HL-60 (cell line): ENCODE measurements around the gene AEBP2.
"Not testable (repeated sequence)": the region's sequence is repeated elsewhere in the genome, so short reads cannot be mapped to it uniquely, and the experiment has no call there.

Experiments
- DNase-seq, 2 experiments: peaks; one replicate each; pipeline ENCODE4 v3.0.0-alpha.2; 2010 to 2020; ENCODE audit warnings: low read depth in 1 of 2, low spot score in 1 of 2
- H3K27ac ChIP-seq: fragments of 250-450 bp; sonication (Bioruptor Pico); replicated peaks from 2 replicates; pipeline ENCODE4 v1.5.1; 2020; ENCODE audit warnings: mild to moderate bottlenecking, moderate library complexity
- H3K27me3 ChIP-seq: fragments of 250-450 bp; sonication (Bioruptor Pico); 2 replicates; pipeline ENCODE4 v1.5.1; 2021; ENCODE audit warnings: mild to moderate bottlenecking, moderate library complexity; ENCODE audit not compliant: insufficient read depth, poor library complexity, severe bottlenecking
- H3K4me3 ChIP-seq: replicated peaks from 2 replicates; pipeline ENCODE4 v1.5.1; 2011; ENCODE audit warnings: mild to moderate bottlenecking, control low read depth, low read length; ENCODE audit not compliant: insufficient read depth
- GABPA ChIP-seq: IDR thresholded peaks from 2 replicates; pipeline ENCODE4 v1.6.1; 2012; ENCODE audit warnings: low read depth
- POLR2AphosphoS5 ChIP-seq: IDR thresholded peaks from 2 replicates; pipeline ENCODE4 v1.6.1; 2012; ENCODE audit warnings: low read depth
- REST ChIP-seq: IDR thresholded peaks from 2 replicates; pipeline ENCODE4 v1.6.1; 2012; ENCODE audit warnings: low read depth; ENCODE audit not compliant: insufficient replicate concordance
- SPI1 ChIP-seq: IDR thresholded peaks from 2 replicates; pipeline ENCODE4 v1.6.1; 2012; ENCODE audit warnings: low read depth, mild to moderate bottlenecking, borderline replicate concordance
- TF ChIP-seq, protein P1 (sequence below): IDR thresholded peaks from one replicate; pipeline ENCODE4 v1.5.1; 2011; ENCODE audit warnings: low read length, control low read depth, inconsistent platforms; ENCODE audit not compliant: insufficient read depth

Gene AEBP2

DNA sequence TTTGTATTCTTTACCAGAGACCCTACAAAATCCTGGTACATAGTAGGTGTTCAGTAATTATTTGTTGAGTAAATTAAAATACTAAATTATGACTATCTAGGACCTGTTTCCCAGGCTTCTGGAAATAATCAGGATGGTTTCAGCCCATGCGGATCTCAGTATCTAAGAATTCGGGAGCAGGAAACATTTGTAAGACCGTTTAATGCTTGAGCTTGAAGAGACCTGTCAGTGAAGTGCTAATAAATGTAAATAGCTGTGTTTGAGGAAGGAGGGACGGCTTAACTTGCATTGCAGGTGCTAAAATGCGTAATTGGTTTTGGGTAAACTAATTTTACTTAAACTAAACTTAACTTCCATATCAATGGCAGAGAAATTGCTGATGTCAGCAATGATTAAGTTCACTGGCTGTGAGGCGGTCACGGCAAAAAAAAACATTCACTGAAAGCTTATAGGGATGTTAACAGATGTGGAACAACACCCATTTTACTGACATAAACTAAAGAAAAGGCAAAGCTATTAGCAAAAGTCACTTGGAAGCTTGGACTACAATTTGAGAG lies 28.6 kb upstream of the AEBP2 start:
- Histone ChIP-seq H3K27me3 (no peaks in the 10 kb centered on the region), H3K27ac (no peak overlapping the region), H3K4me3 (no peak overlapping the region)
- no peak for DNase-seq
- no peak for TF ChIP-seq SPI1
- no peak for TF ChIP-seq POLR2AphosphoS5
- no peak for TF ChIP-seq GABPA
- TF ChIP-seq REST, result no peak
- TF ChIP-seq, protein P1, sequence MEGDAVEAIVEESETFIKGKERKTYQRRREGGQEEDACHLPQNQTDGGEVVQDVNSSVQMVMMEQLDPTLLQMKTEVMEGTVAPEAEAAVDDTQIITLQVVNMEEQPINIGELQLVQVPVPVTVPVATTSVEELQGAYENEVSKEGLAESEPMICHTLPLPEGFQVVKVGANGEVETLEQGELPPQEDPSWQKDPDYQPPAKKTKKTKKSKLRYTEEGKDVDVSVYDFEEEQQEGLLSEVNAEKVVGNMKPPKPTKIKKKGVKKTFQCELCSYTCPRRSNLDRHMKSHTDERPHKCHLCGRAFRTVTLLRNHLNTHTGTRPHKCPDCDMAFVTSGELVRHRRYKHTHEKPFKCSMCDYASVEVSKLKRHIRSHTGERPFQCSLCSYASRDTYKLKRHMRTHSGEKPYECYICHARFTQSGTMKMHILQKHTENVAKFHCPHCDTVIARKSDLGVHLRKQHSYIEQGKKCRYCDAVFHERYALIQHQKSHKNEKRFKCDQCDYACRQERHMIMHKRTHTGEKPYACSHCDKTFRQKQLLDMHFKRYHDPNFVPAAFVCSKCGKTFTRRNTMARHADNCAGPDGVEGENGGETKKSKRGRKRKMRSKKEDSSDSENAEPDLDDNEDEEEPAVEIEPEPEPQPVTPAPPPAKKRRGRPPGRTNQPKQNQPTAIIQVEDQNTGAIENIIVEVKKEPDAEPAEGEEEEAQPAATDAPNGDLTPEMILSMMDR, result no peak

DNA sequence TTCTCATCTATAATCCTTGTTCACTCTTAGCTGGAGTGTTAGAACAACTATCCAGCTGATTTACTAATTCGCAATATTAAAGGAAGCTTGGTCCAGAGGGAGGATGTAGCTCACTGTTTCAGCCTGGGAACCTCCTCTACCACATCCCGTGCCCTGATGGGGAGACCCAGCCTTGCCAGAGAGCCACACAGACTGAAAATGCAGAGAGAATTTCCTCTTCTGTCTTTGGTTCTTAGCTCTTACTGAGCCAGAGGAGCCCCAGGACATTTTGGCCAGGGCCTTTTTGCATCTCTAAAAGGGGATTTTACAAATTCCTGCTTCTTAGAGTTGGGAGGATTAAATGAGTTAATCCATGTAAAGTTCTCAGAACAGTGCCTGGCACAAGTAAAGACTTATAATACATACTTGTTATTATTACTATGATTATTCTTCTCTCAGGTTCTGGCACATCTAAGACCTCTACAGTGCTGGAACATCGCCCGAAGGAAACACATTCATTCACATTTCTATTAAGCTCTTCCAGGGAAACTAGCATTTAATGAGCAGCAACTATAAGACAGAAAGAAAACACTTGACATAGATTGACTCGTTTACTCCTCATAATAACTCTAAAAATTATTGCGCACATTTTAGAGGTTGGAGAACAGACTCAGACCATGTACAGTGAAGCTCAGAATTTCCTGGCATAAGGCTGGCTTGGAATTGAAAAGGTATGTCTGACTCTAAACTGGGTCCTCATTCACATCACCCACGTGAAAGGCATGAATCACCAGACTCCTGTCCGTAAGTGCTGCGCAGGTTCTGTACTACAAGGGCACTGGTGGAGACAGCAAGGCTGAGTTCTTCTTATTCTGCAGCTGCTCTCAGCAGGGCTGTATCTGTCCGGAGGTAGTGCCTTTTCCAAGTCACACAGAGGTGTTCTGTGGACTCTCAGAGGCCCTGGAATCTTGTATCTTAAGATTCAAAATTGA lies 27.8 kb upstream of the AEBP2 start:
- no peak for DNase-seq
- no peaks in the 10 kb centered on the region for H3K27me3 ChIP-seq
- H3K27ac ChIP-seq, result no peak overlapping the region
- no peak for TF ChIP-seq POLR2AphosphoS5
- no peak overlapping the region for H3K4me3 ChIP-seq

DNA sequence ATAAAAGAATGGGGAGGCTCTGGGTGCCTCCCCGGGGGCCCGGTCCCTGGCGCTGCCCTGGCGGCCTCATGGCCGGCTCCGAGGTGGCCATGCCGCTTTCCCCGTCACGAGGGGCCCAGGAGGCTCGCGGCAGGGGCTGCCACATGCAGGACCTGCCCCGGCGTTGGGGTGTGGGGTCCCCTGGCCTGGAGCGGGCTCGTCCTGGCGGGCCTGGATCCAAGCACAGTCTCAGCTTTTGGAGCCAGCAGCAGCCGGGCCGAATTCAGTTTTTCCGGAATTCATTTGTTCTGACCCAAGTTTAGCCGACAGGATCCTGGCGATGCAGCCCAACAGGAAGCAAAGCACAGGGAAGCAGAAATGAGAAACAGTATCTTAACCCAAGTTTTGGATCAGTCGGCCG lies 26.4 kb upstream of the AEBP2 start:
- no peak overlapping the region for H3K4me3 ChIP-seq
- no peaks in the 10 kb centered on the region for H3K27me3 ChIP-seq
- DNase-seq, result no peak
- TF ChIP-seq SPI1 (no peak), GABPA (no peak), REST (no peak), POLR2AphosphoS5 (no peak)
- TF ChIP-seq, protein P1, result no peak
- no peak overlapping the region for H3K27ac ChIP-seq

DNA sequence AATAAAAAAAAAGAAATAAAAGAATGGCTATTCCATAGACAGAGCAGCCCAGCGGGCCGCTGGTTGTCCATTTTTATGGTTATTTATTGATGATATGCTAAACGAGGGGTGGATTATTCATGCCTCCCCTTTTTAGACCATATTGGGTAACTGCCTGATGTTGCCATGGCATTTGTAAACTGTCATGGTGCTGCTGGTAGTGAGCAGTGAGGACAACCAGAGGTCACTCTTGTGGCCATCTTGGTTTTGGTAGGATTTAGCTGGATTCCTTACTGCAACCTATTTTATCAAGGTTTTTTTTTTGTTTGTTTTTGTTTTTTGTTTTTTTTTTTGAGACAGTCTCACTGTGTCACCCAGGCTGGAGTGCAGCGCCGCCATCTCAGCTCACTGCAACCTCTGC lies 25.7 kb upstream of the AEBP2 start:
- not testable (repeated sequence) for DNase-seq, H3K27me3 ChIP-seq

More for the DNA sequence above, 25.7 kb upstream of the AEBP2 start:
- not testable (repeated sequence) for H3K27ac ChIP-seq, H3K4me3 ChIP-seq
